GM12892 (cell line): ENCODE measurements around the gene HSD11B1.

ENCODE experiments used
- DNase-seq: peaks from one replicate; pipeline ENCODE4 v3.0.0; 2011; ENCODE audit not compliant: insufficient read length
- FAIRE-seq: peaks from 2 replicates; lab custom pipeline; 2011; peaks lifted over from hg19 to GRCh38; lab: Jason Lieb, UNC
- POLR2A ChIP-seq: IDR thresholded peaks from 2 replicates; pipeline ENCODE4 v1.6.1; 2011; ENCODE audit warnings: low read depth, low read length, control low read depth
- POLR2AphosphoS5 ChIP-seq: IDR thresholded peaks from 2 replicates; pipeline ENCODE4 v1.6.1; 2011; ENCODE audit warnings: low read depth, low read length, control low read depth
- TAF1 ChIP-seq: IDR thresholded peaks from 2 replicates; pipeline ENCODE4 v1.6.1; 2011; ENCODE audit warnings: low read depth, mild to moderate bottlenecking, control low read depth, low read length, borderline replicate concordance

The HSD11B1 gene

DNA sequence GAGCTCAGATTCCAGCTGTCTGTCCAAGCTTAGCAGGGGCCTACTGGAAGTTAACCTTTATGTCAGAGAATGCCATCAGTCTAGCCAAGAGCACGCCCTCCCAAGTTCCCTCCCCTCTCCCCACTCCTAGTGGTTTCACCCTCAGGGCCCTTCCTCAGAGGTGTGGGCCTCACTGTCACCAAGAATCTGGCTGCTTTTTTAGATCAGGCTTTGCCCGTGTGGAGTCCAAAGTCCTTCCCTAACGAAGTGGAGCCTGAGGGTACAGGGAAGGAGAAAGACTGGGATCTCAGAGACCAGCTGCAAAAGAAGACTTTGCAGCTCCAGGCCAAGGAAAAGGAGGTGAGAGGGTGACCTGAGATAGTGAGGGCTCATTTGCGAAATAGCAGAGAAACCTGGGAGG lies 75.6 kb downstream of the HSD11B1 start:
- no peak for FAIRE-seq
- DNase-seq: no peak
- TF ChIP-seq POLR2AphosphoS5: no peak
- TF ChIP-seq POLR2A: no peak
- TF ChIP-seq TAF1: no peak

DNA sequence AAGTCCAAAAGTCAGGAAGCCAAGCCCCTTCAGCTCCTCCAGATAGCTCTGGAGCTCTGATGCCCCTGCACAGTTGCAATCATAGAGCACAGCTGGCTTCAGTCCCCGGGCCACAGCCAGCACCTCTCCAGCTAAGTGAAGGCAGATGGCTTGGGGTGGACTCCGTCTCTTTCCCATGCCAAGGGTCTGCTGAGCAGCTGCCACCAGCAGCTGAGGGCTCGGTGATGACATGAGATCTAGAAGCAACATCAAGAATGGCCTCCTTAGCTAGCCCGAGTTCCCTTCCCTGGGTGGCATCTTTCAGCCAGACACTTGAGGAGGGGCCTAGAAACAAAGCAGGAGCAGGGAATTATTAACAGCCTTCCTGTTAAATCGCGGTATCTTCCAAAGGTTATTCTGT lies 78.7 kb downstream of the HSD11B1 start:
- DNase-seq (no peak), FAIRE-seq (no peak)
- TF ChIP-seq TAF1 (no peak), POLR2AphosphoS5 (no peak), POLR2A (no peak)
